Stimulated activated memory B cell treated with anti-CD40 and anti-IgM and Interleukin-4, amounts not matched to agents 10 μg/mL and 1 μg/mL and 100 μg/mL, for 72 hours (primary cell): ENCODE measurements around the gene ZNF182.
"Not testable (repeated sequence)": the region's sequence is repeated elsewhere in the genome, so short reads cannot be mapped to it uniquely, and the experiment has no call there.

Source experiments
- ATAC-seq: fragments of 150-1000 bp; cut with Tn5 transposase; 2 replicates; pipeline ENCODE4 v1.10.0; 2021
- H3K27ac Mint-ChIP-seq: one replicate; pipeline ENCODE4 v1.8.0; 2022; ENCODE audit warnings: mild to moderate bottlenecking, mixed read lengths
- H3K27me3 Mint-ChIP-seq: one replicate; pipeline ENCODE4 v1.8.0; 2022; ENCODE audit warnings: mixed read lengths
- H3K36me3 Mint-ChIP-seq: one replicate; pipeline ENCODE4 v1.8.0; 2022; ENCODE audit warnings: mixed read lengths
- H3K4me1 Mint-ChIP-seq: one replicate; pipeline ENCODE4 v1.8.0; 2022; ENCODE audit warnings: mixed read lengths
- H3K4me3 Mint-ChIP-seq: one replicate; pipeline ENCODE4 v1.8.0; 2022; ENCODE audit warnings: mild to moderate bottlenecking, moderate library complexity, mixed read lengths
- H3K9me3 Mint-ChIP-seq: one replicate; pipeline ENCODE4 v1.8.0; 2022; ENCODE audit warnings: mixed read lengths

ZNF182 gene

DNA sequence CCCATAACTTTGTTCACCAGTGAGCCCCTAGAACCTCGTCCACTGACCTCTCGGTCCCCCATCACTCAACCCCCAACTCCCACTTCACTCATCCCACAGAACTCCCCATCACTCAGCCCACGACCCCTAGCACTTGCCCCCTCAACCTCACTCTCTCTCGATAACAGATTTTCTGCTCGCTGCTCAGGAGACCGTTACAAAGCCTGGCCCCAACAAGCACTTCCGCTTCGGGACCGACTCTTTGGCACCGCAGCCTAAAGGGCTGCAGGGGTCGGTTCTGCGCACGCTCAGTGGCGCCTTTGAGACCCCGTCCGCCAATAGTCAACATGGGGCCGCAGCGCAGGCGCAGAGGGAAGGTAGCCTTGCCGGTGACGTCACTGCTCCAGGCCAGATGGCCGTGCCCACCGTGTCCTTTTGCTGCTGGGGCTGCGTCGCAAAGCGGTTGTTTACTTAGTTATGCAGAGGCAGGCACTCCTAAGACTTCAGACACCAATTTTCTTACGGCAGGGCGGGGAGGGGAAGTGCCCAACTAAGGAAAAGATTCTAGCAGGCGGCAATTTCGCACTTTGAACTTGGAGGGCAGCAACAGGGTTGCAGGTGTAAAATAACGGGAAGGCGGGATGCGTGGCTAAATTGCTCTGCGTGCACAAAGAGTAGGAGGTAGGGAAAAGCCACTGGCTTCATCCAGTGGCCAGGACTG lies at the start of gene ZNF182:
Gene ZNF182 (minus strand): TSS at position 232 of the 700 bp plus-strand sequence. CDS start 1,380 bp downstream, outside the sequence.
- ATAC-seq: peak; percentile 98
- H3K4me3 Mint-ChIP-seq: peak within 1 kb of the TSS; percentile 97
- peak within 1 kb of the TSS; percentile 100 for H3K27ac Mint-ChIP-seq
- H3K36me3 Mint-ChIP-seq: peaks cover 16% of the 10 kb centered on the region
- H3K9me3 Mint-ChIP-seq: no peaks in the 10 kb centered on the region
- H3K27me3 Mint-ChIP-seq: no peaks in the 10 kb centered on the region
- peaks cover 17% of the 10 kb centered on the region for H3K4me1 Mint-ChIP-seq

DNA sequence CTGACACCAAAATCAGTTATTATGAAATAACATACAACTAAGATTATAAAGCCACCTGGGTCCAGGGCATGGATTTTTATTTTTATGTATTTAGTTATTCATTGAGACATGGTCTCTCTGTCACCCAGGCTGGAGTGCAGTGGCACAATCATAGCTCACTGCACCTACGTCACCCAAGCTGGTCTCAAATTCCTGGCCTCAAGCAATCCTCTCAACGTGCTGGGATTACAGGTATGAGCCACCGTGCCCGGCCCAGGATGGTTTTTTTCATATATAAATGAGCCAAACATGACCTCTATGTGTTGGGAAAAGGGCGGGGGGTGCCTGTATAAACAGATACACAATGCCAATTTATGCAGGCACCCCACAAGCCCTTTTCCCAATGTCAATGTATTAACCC lies 43.1 kb upstream of the ZNF182 start:
- H3K27me3 Mint-ChIP-seq: no peaks in the 10 kb centered on the region
- H3K27ac Mint-ChIP-seq: no peak overlapping the region
- H3K4me3 Mint-ChIP-seq: no peak overlapping the region
- H3K36me3 Mint-ChIP-seq: peaks cover 21% of the 10 kb centered on the region
- H3K4me1 Mint-ChIP-seq: peaks cover 5% of the 10 kb centered on the region
- ATAC-seq: no peak
- H3K9me3 Mint-ChIP-seq: no peaks in the 10 kb centered on the region

DNA sequence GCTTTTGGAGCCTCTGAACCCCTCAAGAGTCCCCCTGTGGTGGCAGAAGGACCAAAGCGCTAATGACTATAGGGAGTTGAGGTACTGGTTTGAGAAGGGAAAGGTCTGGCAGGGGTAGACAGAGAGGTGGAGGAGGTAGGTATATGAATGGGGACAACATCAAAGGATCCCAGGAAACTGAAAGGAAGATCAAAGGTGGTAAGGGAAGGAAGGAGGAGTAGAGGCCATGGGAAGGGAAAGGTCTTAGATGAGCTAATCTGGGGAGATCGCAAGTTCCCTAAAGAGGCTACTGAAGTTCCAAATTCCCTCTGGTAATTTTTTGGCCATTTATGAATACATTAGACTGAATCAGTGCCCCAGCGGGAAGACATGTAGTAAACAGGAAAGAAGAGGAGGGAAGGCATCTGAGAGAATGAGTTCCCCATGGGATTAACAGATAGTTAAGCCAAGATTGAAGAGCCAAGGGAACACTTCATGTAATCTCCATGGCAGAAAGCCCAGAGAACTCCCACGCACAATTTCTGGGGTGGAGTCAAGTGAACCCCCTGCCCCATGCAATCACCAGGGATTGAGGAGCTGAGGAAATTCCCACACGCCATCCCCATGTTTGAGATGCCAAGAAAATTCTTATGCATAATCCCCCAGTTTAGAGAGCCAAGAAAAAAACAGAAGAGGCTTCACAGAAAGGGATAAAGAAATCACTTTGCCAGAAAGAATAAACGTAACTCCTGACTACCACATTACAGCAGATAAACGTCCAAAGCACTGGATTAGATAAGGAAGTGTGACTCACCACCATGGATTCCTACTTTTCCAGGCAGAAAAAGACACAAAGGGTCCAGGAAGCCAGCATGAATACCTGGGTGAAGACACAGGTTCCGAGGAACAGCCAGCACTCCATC lies 41.9 kb upstream of the ZNF182 start:
- H3K9me3 Mint-ChIP-seq: no peaks in the 10 kb centered on the region
- no peaks in the 10 kb centered on the region for H3K27me3 Mint-ChIP-seq
- no peak overlapping the region for H3K4me3 Mint-ChIP-seq
- no peak for ATAC-seq
- H3K27ac Mint-ChIP-seq: no peak overlapping the region
- H3K4me1 Mint-ChIP-seq: peaks cover 5% of the 10 kb centered on the region
- peaks cover 21% of the 10 kb centered on the region for H3K36me3 Mint-ChIP-seq

DNA sequence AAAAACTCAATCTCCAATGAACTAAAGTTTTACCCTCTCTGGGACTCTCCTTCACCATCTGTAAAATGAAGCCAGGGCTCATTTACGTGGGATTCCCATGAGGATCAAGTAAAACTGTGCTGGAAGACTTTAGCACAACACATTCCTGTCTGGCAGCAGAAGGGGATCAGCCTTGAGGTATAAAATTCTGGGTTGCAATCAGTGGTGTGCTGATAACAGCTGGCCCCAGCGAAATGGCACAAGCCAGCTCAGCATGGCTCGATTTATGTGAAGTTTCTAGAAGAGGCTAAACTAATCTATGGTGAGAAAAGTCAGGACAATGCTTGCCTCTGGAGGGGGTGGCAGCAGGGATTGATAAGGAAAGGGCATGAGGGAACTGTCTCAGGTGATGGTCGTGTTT lies 39.3 kb upstream of the ZNF182 start:
- H3K36me3 Mint-ChIP-seq: peaks cover 21% of the 10 kb centered on the region
- H3K4me1 Mint-ChIP-seq: no peaks in the 10 kb centered on the region
- H3K9me3 Mint-ChIP-seq: no peaks in the 10 kb centered on the region
- no peak overlapping the region for H3K4me3 Mint-ChIP-seq
- ATAC-seq: no peak
- no peak overlapping the region for H3K27ac Mint-ChIP-seq
- no peaks in the 10 kb centered on the region for H3K27me3 Mint-ChIP-seq

GRCh38 chrX:48035891-48036290 lies 32.1 kb upstream of the ZNF182 start:
- Mint-ChIP-seq H3K36me3 (peaks cover 14% of the 10 kb centered on the region), H3K4me3 (no peak overlapping the region), H3K27me3 (no peaks in the 10 kb centered on the region), H3K27ac (no peak overlapping the region), H3K4me1 (no peaks in the 10 kb centered on the region), H3K9me3 (no peaks in the 10 kb centered on the region)
- no peak for ATAC-seq

DNA sequence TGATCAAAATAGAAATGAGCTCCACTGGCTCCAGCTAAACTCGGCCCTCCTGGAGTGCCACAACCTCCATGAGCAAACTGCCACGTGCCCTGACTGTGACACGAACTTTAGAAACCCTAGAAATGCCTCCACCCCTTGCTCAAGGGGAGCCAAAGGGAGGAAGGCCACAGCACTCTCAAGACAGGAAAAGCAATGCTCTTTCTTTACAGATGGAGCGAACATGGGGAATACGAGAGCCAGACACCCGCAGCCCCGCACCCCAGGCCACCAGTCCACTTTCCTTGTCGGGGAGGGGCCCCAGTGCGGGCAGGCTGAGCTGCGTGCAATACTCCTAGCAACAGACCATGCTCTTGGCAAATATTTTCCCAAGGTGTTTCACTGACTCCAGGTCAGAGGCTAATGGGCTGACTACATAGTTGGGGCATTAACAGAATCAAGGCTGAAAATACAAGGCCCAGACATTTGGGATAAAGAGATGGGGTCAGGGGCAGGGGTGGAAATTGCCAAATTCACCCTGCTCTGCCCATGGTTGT lies 26.9 kb upstream of the ZNF182 start:
- not testable (repeated sequence) for ATAC-seq, H3K27ac Mint-ChIP-seq, H3K4me1 Mint-ChIP-seq, H3K4me3 Mint-ChIP-seq, H3K9me3 Mint-ChIP-seq, H3K27me3 Mint-ChIP-seq
- H3K36me3 Mint-ChIP-seq: peaks cover 11% of the 10 kb centered on the region

DNA sequence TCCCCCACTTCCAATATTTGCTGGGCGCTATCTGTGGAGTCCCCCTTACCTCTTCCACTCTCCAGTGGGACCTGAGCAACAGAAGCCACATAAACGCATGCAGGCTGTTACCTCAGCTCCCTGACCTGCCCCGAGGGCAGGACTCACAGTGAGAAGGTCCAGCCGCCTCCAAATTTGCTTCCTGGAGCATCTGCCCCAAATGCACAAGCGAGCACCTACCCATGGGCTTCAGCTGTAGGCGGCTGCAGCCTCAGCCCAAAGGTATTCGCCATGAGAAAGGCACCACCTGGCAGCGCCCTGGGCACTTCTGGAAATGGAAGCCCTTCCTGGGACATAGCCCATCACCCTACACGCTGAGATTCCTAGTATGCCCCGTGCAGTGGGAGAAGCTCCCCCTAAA lies 26.4 kb upstream of the ZNF182 start:
- Mint-ChIP-seq H3K4me3 (no peak overlapping the region), H3K4me1 (peaks cover 14% of the 10 kb centered on the region)

GRCh38 chrX:48028091-48028490 lies 24.3 kb upstream of the ZNF182 start:
- no peaks in the 10 kb centered on the region for H3K9me3 Mint-ChIP-seq
- no peaks in the 10 kb centered on the region for H3K27me3 Mint-ChIP-seq
- H3K36me3 Mint-ChIP-seq: peaks cover 8% of the 10 kb centered on the region
- no peak overlapping the region for H3K27ac Mint-ChIP-seq
- no peak overlapping the region for H3K4me3 Mint-ChIP-seq
- H3K4me1 Mint-ChIP-seq: peaks cover 14% of the 10 kb centered on the region
- no peak for ATAC-seq

More for the DNA sequence above, 26.4 kb upstream of the ZNF182 start:
- H3K27ac Mint-ChIP-seq: no peak overlapping the region
- H3K36me3 Mint-ChIP-seq: peaks cover 8% of the 10 kb centered on the region
- H3K9me3 Mint-ChIP-seq: no peaks in the 10 kb centered on the region
- ATAC-seq: no peak
- H3K27me3 Mint-ChIP-seq: no peaks in the 10 kb centered on the region

DNA sequence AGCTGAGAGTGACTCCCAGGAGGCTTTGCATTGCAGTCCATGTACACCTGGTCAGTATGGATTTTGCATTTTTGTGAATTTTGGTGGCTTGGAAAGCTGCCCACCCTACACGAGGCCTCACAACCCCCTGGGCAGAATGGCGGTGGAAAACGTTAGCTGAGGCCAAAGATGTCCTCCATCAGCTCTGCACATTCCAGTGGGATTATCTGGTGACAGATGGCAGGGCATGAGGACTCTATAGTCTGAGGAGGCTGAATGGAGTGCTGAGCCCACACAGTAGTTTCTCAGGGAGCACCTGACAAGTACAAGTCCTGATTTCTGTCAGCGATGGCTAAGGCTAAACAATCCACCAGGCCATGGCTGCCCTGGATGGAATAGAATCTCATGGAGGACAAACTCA lies 23.8 kb upstream of the ZNF182 start:
- not testable (repeated sequence) for ATAC-seq, H3K27ac Mint-ChIP-seq, H3K36me3 Mint-ChIP-seq, H3K9me3 Mint-ChIP-seq, H3K4me3 Mint-ChIP-seq, H3K27me3 Mint-ChIP-seq
- peaks cover 14% of the 10 kb centered on the region for H3K4me1 Mint-ChIP-seq

DNA sequence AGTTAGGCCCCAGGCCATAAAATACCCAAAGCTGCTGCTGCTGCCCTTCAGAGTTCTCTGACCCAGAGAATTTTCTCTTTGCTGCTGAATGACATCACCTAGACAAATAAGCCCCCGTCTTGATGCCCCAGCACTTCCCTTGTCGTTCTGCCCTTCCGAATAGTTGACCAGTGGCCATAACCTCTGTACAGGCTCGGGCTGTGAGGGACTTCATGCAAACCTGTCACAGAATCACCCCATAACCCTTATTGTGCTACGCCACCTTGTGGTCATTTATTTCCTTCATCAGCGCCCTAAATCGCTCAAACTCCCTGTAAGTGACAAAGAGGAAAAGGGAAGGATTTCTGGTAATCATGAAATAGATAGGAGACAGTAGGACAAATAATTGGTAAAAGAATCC lies 21.8 kb upstream of the ZNF182 start:
- no peaks in the 10 kb centered on the region for H3K27me3 Mint-ChIP-seq
- H3K9me3 Mint-ChIP-seq: no peaks in the 10 kb centered on the region
- no peak overlapping the region for H3K4me3 Mint-ChIP-seq
- H3K4me1 Mint-ChIP-seq: peaks cover 18% of the 10 kb centered on the region
- no peaks in the 10 kb centered on the region for H3K36me3 Mint-ChIP-seq
- ATAC-seq: no peak
- H3K27ac Mint-ChIP-seq: no peak overlapping the region

- Mint-ChIP-seq H3K4me3 (peak overlapping the region; percentile 32), H3K9me3 (no peaks in the 10 kb centered on the region), H3K27ac (no peak overlapping the region), H3K27me3 (no peaks in the 10 kb centered on the region), H3K36me3 (no peaks in the 10 kb centered on the region), H3K4me1 (peaks cover 18% of the 10 kb centered on the region)
- no peak for ATAC-seq
These were observed 18.9 kb upstream of the ZNF182 start for GRCh38 chrX:48022738-48023137.

DNA sequence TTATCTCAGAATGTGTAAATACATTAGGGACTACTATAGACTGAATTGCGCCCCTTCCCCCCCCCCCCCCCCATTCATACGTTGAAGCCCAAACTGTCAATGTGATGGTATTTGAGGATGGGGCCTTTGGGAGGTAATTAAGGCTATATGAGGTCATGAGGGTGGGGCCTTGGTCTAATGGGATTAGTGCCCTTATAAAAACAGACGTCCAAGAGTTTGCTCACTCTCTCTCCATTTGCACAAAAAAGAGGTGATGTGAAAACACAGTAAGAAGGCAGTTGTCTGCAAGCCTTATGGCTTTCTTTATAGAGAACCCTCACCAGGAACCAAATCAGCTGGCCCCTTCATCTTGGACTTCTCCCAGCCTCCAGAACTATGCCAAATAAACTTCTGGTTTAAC lies 18.3 kb upstream of the ZNF182 start:
- Mint-ChIP-seq H3K27me3 (no peaks in the 10 kb centered on the region), H3K4me3 (no peak overlapping the region), H3K9me3 (no peaks in the 10 kb centered on the region), H3K4me1 (peaks cover 18% of the 10 kb centered on the region), H3K27ac (no peak overlapping the region), H3K36me3 (no peaks in the 10 kb centered on the region)
- no peak for ATAC-seq

- Mint-ChIP-seq H3K27me3 (no peaks in the 10 kb centered on the region), H3K27ac (peak overlapping the region; percentile 99), H3K36me3 (no peaks in the 10 kb centered on the region), H3K4me3 (peak overlapping the region; percentile 98), H3K4me1 (peaks cover 12% of the 10 kb centered on the region), H3K9me3 (no peaks in the 10 kb centered on the region)
- ATAC-seq: peak; percentile 91
These were observed 17.5 kb upstream of the ZNF182 start for GRCh38 chrX:48021026-48021900.

- not testable (repeated sequence) for H3K4me1 Mint-ChIP-seq, H3K36me3 Mint-ChIP-seq, H3K9me3 Mint-ChIP-seq, H3K27me3 Mint-ChIP-seq
- peak overlapping the region; percentile 58 for H3K4me3 Mint-ChIP-seq
- peak overlapping the region; percentile 99 for H3K27ac Mint-ChIP-seq
- peak; percentile 71 for ATAC-seq
These were observed 16.7 kb upstream of the ZNF182 start for GRCh38 chrX:48020472-48020871.

DNA sequence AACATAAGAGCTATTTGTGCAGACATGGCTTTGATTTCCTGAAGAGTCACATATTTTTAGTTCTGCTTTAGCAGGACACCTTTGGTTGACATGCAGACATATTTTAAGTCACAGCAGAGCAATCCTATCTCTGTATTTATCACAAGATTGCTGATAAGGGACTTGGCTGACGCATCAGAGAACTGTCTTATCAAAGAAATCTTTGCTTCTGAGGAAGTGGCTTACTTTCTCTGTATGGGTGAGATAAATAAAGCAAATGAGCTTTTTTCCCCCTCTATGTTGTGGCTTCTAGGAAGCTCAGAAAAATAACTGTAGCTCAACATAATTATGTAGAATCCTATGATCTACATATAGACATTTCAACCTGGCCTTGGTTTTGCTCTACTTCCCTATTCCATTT lies 16.1 kb upstream of the ZNF182 start:
- H3K36me3 Mint-ChIP-seq, ATAC-seq, H3K4me3 Mint-ChIP-seq, H3K27ac Mint-ChIP-seq, H3K9me3 Mint-ChIP-seq, H3K4me1 Mint-ChIP-seq, H3K27me3 Mint-ChIP-seq: not testable (repeated sequence)
